Activated CD4-positive, alpha-beta T cell treated with anti-CD3 and anti-CD28 coated beads, Interleukin-2, amount 50 U/mL, for 24 hours (primary cell): ENCODE measurements around the gene CNTN1.

Experiments
- DNase-seq, 2 donors: peaks; one replicate each; pipeline ENCODE4 v3.0.0-alpha.2; 2020; ENCODE audit warnings: low read depth in 1 of 2, low spot score in 1 of 2

CNTN1 gene

DNA sequence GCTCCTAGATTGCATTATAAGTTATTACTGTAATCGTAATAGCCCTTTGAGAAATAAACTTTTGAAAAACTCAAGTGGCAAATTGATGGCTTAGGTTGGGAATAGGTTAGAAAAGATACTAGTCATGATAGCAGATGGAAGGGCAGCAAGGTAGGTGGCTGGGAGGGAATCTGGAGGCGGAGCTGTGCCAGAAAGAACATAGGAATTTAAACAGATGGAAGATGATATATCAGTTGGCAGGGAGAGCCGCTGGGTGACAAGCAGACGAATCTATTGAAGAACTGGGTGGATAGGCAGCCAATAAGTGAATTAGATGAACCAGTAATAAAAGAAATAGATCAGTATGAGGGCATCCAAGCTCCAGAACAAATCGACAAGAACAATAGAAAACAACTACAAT lies 142.1 kb downstream of the CNTN1 start:
- no peak for DNase-seq

DNA sequence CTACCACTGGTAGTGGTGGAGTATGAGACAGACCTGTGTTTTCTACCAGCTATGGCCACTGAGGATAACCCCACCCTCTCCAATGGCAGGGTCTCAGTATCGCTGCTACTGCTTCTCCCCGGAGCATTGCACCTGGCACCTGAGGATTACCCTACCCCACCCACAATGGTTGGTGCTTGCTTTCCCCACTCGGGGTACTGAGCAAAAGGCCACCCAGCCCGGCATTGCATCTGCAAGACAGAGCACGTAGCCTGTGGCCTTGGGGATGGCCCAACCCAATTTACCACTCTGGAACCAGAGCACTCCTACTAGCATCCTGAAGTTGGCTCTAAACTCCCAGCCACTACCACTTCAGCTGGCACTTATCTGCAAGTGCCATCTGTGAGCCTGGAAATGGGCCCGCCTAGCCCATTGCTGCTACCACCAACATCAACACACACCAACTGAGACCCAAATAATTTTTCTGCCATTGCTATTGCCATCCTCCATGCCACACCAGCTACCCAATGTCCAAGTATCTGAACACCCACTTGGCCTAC lies 145.7 kb downstream of the CNTN1 start:
- DNase-seq: no peak

DNA sequence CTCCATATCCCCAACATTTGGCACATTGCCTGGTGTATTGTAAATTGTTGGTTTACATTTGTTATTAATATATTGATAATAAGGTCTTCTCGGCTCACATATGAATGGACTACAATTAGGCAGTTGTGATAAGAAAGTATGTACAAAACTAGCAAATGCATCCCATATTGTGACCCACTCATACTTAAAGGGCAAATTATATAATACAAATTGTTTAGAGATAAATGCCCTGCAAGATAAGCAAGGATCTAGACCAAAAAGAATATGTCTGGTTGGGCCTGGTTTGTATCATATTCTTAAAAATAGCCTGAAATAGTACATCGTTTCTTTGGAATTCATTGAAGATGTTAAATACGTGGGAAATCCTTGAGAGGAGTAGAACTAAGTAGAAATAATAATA lies 151.3 kb downstream of the CNTN1 start:
- no peak for DNase-seq

DNA sequence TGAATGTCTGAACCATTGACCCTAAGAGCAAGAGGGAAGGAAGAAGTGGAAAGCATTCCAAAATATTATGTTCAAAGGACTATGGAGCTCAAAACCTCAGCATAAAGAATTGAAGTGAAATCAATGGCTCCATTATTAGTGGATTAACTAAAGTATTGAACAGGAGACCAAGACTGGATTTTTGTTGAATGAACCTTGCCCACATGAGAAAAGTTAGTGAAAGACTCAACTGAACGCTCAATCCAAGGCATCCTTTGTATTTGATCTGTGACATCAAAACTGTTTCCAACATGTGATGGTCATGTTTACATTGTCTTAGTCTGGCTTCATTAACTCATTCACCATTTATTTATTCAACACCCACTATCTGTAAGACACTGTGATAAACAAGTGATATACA lies 161.0 kb downstream of the CNTN1 start:
- DNase-seq: no peak

DNA sequence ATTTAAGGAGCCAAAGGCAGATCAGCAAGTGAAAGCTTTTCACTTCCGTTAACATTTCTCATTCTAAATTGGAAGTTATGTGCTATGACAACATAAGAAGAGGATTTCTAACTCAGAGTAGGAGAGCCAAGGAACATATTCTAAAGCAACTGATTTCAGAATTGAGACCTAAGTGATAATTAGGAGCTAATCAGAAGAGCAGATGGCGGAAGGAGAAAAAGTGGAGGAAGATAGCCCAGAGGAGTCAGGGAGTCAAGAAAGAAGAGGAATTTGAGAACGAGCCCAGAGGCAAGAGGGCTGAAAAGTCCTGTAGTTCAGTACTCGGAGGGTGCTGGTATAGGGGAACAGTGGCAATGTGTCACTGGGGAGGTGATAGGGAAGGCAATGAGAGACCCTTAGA lies 162.4 kb downstream of the CNTN1 start:
- DNase-seq: no peak

DNA sequence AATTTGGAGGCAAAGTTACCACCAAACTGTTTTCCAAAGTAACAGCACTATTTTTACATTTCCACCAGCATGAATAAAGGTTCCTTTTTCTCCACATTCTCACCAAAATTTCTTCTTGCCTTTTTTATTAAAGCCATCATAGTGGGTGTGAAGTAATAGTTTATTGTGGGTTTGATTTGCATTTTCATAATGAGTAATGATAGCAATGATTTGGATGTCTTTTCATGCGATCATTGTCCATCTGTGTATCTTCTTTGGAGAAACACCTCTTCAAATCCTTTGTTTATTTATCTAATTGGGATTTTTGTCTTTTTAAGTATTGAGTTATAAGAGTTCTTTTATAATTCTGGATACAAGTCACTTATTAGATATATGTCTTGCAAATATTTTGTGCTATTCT lies 172.7 kb downstream of the CNTN1 start:
- DNase-seq: no peak

DNA sequence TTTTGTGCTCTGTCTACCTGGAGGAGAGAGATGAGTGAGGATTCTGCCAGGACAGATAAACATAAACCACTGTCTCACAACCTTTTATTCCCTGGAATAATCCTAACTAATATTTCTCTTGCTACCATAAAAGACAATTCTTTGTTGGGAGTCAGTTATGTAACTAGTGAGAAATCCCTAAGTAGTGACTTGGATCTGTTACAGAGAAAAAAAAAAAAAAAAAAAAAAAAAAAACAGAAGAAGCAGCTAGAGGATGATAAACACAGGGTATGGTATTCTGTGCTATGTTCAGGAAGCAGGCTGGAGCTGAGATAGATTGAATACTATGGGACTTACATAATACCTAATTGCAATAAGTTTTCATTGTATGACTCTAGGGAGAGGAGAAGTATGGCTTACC lies 178.7 kb downstream of the CNTN1 start:
- no peak for DNase-seq

DNA sequence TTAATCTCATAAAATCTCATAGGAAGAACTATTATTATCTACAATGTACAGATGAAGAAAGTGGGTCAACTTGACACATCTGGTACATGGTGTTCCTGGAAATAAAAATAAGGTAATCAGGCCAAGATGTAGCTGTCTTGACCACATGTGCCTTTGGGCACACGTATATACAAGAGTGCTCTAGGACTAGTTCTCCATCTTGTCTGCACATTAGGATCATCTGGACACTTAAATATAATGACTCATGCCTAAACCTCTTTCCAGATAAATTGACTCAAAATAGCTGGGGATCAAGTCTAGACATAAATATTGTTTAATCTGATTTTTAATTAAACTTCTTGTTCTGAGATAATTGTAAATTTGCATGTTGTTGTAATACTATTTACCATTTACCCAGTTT lies 182.6 kb downstream of the CNTN1 start:
- no peak for DNase-seq

DNA sequence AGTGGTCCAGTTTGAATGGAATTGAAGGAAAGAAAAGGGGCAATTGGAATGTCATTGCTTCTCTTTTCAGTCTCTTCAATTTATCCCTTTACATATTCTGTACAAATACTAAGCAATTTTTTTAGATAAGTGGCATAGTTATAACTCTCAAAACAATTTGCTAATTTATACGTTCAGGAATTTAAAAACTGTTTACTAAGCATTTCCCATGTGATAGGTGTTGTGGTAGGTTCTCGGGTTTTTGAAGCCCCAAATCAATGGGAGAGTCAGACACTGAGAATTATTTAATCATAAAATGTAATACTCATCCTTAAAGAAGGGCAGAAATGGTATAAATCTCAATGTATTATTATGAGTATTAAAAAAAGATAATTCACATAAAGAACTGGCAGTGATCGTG lies 197.1 kb downstream of the CNTN1 start:
- no peak for DNase-seq

DNA sequence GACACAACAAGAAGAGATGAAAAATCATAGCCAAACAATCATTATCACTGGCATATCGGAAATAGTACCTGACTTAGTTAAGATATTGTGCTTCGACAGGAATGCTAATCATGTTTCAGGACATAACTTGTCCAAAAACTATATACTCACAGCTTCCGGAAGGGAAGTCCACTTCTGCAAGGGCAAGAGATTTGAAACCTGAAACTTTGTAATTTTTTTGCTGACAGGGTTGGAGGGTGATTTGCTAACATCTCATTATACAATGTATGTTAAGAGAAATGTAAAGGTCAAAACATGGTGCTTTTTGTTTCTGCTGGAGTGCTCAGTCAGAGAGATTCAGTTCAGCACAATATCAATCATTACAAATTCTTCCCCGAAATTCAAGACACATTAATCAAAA lies 200.3 kb downstream of the CNTN1 start:
- no peak for DNase-seq

DNA sequence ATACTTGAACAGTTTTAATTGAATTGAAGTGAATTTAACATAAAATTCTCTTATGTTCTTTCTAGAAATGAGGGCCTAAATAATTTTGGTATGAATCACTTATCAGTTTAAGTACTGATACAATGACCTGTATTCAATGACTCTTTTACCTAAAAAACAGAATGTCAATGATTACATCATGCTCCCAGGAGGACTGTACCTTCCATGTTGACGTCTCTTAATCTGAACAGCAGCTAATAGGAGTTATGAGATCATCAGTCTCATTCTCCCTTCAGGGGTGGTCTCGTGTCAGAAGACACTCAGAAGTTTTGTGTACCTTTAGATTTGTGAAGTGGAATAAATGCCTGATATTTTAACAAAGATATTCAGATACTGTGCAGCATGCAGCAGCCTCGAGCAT lies 206.3 kb downstream of the CNTN1 start:
- no peak for DNase-seq

DNA sequence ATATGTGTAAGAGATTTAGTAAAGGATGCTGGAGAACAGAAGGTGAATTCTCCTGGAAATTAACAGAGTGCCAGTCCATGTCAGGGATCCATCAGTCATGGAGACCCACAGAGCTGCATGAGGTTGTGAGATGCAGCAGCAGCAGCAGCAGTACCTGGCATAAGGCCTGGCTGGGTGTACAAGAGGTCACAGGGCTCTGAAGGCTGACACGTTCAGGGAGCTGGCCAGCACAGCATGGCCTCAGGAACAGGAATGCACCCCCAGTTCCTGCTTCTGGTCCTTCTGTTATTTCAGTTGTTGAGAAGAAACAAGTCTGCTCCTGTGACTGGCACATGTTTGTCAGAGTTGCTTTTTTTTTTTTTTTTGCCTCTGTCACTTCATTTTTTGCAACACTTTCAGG lies 210.8 kb downstream of the CNTN1 start:
- no peak for DNase-seq

DNA sequence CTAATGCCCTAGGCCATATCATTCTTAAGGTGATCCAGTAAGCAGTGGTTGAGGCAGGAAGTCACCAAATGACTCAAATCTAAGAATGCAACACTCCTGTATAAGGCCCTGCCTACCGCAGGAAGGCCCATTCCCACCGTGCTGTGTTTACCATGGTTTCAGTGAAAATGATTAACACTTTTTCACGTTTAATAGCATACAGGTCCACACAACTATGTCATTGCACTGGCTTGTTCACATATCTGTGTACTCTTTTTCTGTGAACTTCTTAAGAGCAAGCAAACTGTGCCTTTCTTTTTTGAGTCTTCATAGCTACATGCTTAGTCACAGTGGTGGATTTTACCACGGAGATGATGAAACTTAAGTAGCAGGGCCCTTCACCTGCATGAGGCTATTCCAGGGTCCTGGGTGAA lies 214.9 kb downstream of the CNTN1 start:
- no peak for DNase-seq

DNA sequence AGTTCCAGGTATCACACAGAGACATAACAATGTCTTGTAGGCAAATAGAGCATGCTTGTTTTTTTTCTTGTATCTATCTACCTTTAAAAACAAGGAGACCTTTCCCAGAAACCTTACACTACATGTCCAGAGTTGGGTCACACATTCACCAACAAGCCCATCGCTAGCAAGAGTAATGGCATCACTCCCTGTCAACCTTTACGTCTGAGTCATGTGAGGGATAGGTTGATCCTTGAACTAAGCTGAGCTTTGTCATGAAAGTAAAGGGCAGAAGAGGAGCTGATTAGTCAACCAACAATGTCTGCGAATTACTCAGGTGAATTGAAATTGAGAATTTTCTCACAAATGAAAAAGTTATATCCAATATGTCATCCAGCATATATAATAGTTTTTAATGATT lies 219.4 kb downstream of the CNTN1 start:
- no peak for DNase-seq

DNA sequence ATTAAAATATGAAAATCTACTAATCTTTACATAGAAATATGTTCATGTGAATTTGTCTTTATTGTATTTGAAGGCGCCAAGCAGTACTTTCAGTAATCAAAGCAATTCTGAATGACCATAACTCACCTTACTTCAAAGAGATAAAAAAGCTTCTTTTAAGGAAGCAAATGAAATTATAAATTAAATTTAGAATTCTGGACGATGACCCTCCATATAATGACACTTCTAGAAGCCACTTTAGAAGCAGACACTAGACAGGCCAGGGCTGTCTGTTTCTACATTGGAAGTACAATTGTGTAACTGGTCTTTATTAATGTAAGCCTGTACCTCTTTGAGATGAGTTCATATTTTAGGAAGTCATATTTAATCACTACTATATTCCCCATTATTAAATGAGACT lies 222.9 kb downstream of the CNTN1 start:
- no peak for DNase-seq

DNA sequence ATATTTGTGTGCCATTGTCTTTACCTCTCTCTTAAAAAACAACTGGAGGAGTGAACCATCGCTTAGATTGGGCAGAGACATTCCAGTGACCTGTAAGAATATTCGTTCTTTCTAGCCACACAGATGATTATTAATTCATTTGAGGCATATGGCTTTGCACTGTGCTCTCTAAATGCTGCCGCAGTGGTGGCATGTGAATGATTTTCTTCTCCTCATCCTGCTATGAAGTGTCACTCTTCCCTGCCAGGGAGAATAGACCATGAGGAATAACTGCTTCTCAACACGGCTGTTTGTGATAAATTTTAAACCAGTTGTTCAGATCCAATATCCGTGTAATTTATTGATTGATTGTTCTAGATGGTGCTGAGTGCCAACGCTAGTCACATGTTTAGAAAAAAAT lies 225.3 kb downstream of the CNTN1 start:
- DNase-seq: no peak

DNA sequence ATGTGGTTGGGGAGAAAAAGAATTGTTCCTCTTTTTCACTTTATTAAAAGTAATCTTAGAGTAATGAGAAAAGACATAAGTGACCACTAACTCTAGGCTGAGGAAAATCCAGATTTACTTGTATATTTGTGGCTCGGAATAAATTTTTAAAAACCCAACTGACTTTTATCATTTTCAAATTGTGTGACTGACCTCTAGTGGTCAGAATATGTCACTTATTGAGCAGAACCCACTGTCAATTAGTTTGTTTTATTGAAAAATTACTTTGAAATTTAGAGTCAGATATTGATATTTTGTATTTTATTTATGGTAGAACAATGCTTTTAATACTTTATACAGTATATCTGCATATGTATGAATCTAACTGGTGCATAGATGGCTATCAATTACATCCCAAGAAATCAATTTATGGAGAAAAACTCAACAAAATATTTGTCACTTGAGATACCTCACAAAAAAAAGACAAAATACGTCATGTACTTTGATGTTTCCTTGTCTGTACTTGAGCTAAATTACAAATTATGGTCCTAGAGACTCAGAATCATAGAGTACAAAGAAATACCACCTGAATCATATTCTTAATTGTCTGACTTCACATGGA lies 229.4 kb downstream of the CNTN1 start:
- DNase-seq: no peak

DNA sequence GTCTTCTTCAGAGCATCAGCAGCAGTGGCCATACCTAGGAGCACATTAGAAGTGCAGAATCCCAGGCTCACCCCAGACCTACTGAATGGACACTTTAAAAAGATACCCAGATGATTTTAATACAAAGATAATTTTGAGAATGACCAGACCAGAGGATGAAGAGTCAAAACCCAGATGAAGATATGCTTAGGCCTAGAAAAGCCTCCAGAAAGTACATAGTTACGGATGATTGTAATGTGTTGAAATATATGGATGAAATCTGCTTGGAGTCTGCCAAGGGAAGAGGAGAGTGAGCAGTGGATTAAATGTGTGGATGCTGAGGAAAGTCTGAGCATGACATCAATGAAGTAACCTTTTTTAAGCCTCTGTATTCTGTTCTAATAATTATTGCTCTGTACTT lies 245.7 kb downstream of the CNTN1 start:
- no peak for DNase-seq

DNA sequence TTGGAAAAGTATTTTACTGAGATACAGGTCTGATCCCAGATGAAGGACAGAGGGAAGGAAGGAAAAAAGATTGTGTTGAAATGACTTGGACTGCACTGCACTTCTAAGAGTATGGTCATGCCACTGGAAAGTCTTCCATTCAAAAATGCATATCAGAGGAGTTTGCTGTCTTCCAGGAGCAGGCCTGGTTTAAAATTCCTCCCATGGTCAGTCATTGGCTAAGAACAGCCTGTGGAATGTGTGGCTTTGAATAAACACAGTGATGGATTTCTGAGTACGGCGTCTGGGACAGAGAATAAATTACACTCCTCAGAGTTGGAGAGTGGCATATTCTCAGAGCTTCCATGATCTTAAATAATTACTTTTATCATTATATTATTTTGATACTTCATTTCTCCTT lies 250.1 kb downstream of the CNTN1 start:
- no peak for DNase-seq

DNA sequence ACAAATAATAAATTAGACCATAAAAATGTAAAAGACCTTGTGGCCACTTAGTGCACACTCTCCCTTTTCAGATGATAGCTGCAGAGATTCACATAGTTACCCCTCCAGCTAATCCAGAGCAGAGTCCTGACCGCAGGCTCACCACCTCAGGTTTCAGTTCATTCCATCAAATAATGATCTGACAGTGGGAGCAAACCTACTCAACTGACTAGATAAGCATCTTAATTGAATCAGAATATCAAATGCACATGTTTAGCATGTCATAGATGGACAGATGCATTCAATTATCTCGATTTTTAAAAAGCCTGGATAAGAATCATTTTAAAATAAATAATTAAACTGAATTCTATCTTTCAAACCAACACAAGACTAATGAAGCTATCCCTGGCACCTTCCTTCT lies 253.5 kb downstream of the CNTN1 start:
- DNase-seq: no peak

DNA sequence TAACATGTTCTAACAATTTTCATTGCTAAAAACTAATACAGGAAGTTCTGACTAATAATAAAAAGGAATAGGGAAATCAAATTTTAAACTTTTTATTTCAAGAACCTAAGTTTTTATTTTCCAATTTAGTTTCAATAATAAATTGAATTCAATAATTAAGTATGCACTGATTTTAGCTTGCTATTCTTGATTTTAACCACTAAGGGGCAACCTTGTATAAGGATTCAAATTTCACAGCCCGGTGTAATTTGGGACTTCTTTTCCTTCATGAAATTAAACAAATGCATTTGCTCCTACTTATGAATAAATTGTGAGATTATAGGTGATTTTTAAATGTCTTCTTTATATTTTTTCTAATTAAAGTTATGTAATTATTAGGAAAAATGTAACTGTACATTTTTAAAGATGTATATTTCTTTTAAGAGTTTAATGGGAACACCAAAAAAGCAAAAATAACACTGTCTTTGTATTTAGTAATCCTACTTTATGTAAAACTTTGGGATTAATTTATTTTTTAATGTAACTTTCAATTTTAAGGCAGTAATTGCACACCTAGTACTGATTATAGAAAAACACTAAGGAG lies 254.5 kb downstream of the CNTN1 start:
- DNase-seq: no peak

DNA sequence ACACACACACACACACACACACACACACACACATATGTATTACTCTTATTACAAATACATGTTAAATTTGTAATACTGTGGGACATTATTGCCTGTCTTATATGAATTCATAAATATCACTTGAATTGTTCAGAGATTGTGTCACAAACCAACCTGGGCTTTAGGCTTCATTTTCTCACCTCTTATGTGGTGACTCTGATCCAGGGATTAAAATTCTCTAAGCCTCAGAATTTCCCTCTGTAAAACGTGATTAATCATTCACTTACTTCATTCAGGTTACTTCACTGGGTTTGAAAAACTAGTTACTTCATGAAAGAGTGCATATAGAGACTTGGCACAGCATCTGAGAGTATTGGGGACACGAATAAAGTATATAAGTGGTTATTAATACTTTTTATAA lies 255.6 kb downstream of the CNTN1 start:
- DNase-seq: no peak

DNA sequence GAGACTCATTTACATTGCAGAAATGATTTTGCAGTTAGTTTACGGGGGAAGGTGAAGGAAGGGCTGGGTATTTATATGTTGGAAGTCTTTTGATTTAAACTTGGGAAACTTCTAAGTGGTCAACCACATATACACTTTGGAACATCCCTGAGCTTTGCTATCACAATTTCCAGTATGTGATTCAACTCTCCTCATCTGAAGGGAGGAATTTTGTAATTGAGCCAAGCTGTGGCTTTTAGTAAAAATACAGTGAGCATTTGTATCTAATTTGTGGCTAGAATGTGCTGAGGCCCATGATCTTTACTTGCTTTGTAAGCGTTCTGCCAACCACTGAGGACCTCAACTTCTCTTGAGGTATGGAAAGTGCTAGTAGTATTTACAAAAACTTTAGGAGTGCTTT lies 260.8 kb downstream of the CNTN1 start:
- no peak for DNase-seq
